Hematopoietic multipotent progenitor cell treated with erythropoietin and hydrocortisone succinate and interleukin-3 and kit ligand, for 4 days (in vitro differentiated cells): Measurements from ENCODE around the gene TMEM30B.

Source experiments
- DNase-seq: peaks from one replicate; pipeline ENCODE4 v3.0.0-alpha.2; 2015

The TMEM30B gene

DNA sequence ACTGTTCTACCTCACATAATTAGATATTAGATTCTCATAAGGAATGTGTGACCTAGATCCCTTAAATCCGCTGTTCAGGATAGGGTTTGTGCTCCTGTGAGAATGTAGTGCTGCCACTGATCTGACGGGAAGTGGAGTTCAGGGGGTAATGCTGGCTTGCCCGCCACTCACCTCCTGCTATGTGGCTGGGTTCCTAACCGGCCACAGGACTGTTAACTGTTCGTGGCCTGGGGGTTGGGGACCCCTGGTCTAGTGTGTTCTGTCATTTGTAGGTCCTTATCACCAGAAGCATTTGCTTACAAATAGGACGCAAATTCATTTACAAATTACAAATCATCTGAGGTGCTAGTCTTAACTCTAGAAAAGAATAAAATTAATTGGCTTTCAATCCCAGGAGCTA lies 16.4 kb upstream of the TMEM30B start:
- no peak for DNase-seq

DNA sequence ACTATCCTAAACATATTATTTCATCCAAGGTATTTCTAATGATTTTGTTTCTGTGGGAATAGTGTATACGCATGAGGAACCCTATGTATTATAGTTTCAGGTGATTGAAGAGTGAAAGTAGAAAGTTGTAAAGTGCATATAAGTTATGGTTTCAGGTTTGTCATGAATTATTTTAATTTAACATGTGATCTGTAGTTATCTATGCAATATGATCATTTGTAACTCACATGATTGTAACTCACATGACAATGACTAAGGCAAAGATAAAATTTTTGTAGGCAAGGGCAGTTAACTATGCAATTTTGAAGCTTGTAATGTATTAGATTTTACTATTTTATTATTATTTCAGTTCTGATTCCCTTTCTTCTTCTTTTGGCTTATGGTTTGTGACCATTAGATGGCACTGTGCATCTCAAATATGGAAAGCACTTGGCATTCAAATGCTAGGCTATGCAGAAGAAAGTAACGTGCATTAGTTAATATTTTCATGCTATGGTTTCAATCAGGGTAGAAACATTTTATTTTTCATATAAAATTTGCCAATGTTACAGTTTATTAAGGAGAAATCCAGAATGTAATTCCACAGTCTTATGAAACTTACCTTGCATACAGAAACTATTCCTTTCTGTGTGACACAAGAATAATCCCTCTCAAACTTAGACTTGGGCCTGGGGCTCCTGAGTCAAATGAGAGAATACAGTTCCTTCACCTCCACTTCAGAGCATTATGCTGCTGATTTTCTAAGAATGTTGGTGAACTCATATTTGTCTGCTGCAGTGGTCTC lies 15.8 kb upstream of the TMEM30B start:
- peak; percentile 78 for DNase-seq

DNA sequence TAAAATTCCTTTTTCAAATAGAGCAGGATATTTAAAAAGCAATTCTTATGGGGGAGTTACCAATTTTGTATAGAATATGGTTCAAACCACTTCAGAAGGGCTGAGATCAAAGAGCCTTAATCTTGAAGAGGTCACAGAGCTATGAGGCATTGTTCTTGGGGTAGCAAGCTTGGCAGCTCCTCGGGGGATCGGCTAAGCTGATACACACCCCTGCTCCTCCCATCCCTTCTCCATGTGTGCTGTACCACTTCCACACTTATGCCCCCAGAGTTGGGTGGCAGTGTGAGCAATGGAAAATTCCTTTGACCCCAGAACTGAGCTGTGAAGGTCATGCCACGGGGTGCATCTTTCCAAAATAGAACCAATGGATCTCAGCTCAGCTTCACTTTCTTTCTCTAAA lies 15.0 kb upstream of the TMEM30B start:
- DNase-seq = no peak

DNA sequence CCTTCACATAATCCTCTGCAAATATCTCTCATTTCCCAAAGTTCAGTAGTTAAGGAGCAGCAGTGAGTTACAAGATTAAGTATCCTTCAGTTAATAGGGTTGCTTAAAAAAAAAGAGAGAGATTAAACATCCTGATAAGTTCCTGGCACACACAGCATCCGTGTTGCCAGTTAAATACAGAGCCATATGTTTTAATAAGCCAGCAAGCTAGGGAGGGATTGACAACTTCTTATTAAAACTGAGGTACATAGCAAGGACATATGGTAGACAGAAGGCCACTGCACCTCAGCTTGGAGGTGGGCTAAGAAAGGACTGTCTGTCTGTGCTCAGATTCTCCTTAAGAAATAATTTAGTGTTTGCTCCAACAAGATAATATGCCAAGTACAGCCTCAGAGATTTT lies 9.6 kb upstream of the TMEM30B start:
- no peak for DNase-seq

DNA sequence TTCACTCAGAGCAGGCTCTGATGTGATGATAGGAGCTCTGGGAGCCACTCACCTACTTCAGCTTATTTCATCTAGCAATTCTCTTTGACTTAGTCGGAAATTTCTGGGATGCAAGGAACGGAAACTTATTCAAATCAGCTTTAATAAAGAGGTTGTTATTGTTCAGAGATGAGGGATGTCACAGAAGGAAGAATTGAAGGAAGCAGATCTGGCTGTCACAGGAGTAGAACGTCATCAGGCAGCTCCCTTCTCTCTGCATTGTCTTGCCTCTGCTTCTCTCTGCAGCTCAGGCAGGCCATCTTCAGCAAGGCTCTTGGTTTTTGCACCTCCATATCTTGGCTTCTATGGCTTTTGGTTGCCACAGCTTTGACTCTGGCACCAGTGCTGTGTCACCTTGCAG lies 7.6 kb upstream of the TMEM30B start:
- DNase-seq = no peak

DNA sequence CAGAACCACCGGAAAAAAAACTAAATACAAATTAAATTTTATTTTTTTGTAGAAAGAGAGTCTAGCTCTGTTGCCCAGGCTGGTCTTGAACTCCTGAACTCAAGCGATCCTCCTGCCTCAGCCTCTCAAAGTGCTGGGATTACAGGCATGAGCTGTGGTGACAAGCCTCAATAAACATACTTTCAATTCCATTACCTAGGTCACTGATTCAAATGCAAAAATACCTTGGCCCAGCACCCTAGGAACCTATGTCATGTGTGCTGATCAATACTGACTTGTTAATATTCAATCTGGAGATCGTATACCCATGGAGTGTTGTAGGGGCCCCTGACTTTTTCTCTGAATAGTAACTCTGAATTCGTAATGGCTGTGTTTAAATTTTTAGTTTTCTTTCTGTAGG lies 7.1 kb upstream of the TMEM30B start:
- DNase-seq = no peak

DNA sequence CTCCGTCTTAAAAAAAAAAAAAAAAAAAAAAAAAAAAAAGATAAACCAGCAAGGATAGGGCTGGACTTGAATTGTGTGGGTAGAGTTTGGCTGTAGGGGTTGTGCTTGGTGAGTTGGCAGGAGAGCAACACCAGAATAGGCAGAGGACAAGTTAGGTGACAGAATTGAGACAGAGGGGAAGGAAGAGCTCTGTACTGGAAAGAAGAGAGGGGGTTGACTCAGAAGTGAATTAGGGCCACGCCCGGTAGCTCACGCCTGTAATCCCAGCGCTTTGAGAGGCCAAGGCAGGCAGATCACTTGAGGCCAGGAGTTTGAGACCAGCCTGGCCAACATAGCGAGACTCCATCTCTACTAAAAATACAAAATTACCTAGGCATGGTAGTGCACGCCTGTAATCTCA lies 6.1 kb upstream of the TMEM30B start:
- DNase-seq = no peak

DNA sequence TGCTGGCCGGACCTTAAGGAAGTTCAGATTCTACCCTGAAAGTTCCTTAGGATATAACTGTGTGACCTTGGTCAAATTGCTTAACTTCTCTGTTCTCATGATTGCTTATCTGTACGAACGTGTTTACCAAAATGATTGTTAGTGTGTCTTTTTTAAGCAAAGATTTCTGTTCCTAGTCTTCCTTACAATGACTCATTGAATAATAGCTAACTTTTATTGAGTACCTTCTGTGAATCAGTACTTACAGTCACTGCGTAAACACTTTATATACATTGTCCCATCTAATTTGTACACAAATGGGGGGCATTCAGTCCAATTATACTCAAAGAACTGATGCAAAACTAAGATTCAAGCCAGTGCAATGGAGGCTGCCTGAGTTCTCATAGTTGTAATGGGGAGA lies 4.2 kb upstream of the TMEM30B start:
- no peak for DNase-seq

DNA sequence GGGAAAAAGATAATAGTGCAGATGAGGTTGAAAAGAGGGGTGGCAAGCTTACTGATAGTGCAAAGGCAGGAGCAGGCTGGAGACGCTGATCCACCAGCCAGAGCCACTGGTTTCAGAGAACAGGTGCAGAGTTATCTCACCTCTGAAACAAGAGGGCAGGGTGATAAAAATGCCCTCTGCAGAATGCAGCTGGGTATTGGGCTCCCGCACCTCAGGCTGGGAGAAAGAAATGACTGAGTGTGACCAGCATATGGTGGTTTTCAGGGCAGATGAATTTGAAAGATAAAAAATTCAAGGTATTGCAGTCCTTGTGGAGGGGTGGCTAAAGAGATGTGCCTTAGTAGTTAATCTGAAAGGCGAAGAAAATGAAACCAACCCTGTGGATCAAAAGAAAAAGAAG lies 2.9 kb upstream of the TMEM30B start:
- peak; percentile 28 for DNase-seq

DNA sequence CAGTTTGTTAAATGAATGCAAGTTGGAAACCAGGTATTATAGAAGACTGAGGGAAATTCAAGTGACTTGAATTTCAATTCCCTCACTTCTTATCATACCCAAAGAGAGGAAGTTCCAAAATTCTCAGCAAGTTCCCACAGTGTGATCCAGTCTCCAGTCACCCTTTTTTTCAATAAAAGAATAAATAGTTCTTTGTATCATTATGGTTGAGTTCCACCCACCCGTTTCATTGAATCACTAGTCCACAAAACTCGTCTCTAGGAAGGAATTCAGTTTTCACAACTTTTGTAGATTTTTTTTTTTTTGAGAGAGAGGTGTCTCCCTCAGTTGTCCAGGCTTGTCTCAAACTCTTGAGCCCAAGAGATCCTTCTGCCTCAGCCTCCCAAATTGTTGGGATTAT lies 1.6 kb upstream of the TMEM30B start:
- DNase-seq = no peak

DNA sequence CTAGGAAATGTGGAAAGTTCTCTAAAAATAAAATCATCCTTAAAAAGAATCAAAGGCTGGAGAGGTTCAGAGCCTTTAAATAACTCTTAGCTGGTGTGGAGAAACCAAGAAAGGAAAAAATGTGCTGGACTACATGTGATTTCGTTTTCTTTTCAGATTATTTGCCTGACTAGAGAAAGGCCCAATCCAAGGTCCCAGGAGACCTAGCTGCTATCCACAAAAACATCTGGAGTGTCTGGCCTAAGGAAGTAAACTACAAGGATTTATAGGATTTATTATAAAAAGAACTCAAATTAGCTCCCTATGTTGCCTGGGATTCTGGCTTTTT lies 774 bp upstream of the TMEM30B start:
- DNase-seq = no peak

DNA sequence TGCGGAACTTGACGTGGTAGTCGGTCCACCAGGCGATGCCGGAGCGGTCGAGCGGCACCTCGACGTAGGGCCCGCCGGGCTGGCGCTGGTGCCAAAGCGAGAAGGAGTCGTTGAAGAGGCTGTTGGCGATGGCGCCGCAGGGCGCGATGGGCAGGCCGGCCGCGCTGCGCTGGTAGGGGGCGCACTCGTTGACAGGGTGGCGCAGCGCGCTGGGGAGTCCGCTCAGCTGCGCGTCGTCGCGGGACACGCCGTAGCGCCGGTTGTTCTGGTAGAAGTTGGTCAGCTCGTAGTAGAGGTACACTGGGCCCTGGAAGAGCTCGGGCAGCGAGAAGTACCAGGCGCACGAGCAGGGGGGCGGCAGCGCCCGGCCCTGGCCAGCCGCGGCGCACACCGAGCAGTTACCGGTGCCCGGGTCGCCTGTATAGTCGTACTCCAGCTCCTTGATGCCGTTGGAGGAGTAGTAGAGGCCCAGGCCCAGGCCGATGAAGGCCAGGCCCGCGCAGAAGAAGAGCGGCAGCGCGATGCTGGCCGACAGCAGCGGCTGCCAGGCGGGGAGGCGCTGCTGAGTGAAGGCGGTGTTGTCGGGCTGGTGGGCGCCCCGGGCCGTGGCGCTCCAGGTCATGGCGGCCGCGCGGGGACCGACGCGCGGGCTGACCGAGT lies 482 bp downstream of the TMEM30B start:
- peak; percentile 75 for DNase-seq

DNA sequence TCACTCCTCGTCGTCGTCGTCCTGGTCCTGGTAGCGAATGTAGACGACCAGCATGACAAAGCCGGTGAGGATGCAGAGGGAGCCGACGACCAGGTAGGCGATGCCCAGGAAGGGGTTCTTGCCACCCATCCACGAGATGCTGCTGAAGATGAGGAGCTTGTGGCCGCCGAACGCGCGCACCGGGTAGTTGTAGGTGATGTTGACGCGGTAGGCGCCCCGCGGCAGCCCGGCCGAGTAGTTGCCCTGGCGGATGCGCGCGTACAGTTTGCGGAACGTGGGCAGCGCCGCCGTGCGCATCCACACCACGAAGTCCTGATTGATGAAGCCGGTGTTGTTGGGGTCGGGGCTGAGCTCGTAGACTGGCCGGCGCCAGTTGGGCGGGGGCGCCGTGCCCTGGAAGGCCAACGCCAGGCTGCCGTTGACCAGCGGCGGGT lies 1.0 kb downstream of the TMEM30B start:
- no peak for DNase-seq

DNA sequence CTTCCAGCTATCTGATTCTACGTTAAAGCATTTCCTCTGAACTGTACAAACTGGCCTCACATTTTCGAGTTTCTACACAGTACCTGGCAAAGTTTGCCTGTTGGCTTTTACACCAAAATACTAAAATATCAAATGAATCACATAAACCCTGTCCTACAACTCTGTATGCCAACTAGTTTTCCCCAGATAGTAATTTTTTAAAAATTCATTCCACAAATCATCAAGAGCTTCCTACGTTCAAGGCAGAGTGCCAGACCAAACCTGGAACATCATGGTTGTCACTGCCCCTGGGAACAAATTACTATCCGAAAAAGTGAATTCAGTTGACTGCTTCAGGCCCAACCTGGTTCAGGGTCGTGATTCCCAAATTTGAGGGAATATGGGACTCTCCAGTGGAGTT lies 2.1 kb downstream of the TMEM30B start:
- no peak for DNase-seq

DNA sequence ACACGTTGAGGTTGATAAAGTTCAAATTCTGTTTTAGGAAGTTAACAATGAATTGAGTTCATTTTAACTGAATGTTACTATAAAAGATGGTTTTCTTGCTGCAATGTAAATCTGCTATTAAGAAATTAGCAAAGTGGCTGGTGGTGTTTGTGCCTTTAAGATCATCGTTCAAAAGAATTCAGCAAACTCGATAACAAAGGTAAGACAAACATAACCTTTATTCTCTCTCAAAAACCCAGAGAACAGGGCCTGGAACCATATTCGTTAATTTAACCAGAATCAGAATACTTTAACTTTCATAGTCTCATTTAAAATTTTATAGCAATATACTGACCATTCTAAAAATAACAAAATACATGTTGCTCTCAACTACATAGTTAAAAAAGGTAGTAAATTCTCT lies 3.4 kb downstream of the TMEM30B start:
- DNase-seq = no peak

DNA sequence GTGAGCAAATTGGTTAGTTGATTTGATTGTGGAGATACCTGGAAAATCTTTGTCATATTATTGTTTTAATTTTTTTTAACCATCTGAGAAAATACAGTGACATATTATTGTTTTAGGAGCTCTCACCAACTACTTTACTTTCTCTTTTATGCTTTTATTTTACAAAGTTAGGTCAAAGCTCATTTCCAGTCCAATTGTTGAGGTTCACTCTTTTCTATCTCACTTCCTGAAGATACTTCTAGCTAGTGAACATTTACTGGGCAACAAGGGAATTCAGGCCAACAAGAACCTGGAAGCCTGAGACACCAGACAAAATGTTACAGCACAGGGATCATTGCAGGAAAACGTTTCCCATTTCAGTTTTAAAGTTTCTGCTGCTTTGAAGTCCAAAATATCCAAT lies 3.9 kb downstream of the TMEM30B start:
- DNase-seq = no peak

DNA sequence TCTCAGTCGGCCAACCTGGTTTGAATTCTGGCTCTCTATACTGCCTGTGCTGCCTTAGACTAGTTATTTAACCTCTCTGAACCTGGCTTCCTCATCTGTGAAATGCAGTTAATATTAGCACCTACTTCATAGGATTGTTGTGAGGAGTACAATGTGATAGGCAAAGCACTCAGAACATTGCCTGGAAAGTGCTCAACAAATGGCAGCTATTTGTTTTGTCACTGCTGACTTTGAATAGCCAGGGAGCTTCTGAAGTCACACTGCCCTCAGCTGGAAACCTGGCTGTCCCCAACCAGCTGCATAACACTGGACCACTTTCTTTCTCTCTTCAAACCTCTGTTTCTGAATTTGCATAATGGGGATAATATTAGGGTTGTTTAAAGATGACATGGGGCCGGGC lies 9.6 kb downstream of the TMEM30B start:
- no peak for DNase-seq

DNA sequence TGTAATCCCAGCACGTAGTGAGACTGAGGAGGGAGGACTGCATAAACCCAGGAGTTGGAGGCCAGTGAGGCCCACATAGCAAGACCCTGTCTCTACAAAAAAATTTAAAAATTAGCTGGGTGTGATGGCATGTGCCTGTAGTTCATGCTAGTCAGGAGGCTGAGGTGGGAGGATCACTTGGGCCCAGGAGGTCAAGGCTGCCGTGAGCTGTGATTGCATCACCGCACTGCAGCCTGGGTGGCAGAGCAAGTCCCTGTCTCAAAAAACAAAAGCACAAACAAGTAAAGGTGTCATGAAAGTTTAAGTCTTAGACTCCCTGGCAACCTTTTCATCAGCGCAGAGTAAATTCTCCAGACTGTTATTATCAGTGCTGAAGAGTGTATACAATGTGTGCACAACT lies 10.4 kb downstream of the TMEM30B start:
- no peak for DNase-seq

DNA sequence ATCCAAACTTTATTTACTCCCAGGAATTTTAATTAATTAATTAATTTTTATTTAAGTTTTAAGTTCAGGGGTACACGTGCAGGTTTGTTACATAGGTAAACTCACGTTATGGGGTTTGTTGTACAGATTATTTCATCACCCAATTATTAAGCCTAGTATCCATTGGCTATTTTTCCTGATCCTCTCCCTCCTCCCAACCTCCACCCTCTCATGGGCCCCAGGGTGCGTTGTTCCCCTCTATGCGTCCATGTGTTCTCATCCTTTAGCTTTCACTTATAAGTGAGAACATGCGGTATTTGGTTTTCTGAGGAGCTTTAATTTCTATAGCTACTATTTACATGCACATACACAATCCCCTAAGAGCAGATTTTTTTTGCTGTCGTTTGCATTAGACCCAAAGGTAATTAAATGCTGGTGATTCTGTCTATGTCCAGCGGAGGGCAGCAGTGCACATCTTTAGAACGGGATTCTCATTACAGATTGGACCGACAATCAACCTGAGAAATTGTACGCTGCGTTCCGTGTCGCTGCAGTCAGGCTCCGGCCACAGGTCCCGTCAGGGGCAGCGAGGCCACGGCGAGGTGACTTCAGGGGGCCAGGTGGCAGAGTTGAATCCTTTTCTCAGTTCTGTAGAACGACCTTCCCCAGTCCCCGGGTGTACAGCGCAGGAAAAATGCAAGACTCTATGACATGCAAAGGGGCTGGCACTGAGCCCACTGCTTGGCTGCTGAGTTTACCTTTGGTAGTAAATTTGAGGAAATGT lies 11.6 kb downstream of the TMEM30B start:
- peak; percentile 90 for DNase-seq

DNA sequence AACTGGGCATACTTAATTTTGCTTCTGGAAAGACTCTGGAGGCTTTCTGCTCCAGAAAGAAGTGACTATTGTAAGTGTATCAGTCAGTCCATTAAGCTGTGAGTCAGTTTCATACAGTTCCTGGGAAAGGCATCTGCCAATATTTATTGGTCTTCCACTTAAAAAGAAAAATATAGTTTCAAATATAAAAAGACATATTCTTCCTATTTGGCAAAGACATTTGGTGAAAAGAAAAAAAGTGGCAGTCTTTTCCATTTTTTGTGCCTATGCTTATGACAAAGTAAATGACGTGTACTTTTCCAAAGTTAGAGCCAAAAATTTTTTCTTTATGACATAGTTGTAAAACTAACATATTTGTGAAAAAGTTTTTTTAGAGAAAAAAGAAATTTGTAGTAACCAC lies 12.3 kb downstream of the TMEM30B start:
- DNase-seq = no peak

DNA sequence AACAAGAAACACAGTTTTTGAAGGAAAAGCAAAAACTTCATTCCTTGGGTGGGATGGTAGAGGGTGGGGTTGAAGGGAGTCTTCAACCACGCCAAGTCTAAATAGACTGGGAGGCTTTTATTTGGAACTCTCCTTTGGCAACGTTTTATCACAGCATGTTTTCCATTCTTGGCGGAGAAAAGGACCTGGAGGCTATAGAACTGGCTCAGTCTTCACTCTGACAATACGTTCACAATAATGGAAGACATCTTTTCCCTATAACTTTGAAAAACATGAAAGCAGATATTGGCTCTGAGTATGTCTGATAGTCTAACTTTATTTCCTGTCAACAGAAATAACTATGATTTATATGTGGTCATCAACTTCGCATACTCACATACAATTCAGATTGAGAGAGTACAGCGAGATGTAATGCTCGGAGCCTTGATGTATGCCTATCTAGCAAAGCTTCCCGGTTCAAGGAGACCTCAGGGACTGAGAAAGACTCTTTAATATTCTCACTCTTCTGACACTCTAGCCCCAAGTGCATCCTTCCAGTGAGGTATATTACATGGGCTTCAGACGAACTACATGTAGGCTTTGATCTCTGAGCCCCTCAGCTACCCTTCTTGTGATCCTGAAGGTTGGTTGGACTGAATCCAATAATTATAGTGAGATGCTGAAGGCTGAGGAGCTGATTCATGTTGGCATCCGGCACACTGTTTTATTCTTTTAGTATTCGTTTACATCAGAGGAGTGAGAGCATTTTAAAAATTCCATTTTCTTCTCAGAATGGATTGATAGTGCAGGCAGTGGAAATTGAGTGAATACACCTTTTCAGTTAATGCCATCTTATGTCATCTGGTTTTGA lies 14.0 kb downstream of the TMEM30B start:
- DNase-seq = no peak

DNA sequence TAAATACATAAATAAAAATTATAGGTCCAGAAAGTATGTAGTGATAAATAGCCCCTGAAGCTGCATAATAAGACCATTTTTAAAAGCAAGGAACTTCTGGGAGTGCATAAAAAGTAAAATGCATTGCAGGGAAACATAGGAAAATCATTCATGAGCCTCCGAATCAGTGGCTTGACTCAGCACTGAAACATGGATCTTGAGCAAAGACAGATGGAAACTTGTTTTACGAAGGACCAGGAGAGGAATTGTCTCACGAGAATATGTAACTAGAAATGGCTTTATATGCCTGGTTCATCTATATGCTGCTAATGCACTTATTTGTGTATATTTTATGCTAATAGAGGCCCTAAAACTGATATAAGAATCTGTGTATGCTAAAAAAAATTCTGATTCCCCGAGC lies 14.7 kb downstream of the TMEM30B start:
- DNase-seq = no peak

DNA sequence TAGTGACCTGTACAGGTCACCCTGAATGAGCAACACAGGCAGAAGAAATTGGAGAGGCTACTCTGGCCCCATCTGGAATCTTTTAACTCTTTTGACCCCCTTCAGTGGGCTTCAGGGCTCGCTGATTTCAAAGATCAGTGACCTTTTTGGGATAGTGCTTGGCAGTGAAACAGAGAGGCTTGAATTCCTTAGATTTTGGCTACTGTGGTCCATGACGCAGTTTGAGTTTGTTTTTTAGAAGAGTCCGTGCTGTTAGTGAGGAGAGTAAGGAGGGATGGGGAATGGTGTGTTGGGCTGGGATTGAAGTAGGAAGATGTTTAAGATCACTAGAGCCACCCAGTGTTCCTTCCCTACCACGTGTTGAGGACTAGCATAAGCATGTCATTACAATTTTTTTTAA lies 16.5 kb downstream of the TMEM30B start:
- DNase-seq = no peak
